GM21423 (cell line): Measurements from ENCODE around the gene TMEM200B.
"Not testable (repeated sequence)": the region's sequence is repeated elsewhere in the genome, so short reads cannot be mapped to it uniquely, and the experiment has no call there.

Experiments used
- ATAC-seq: cut with Tn5 transposase; IDR thresholded peaks from one replicate; pipeline ENCODE4 v1.9.1; 2021; ENCODE audit warnings: mild to moderate bottlenecking, moderate library complexity; ENCODE audit not compliant: unreplicated experiment

The TMEM200B gene

GRCh38 chr1:29123887-29124365 lies at the start of gene TMEM200B:
Gene TMEM200B (minus strand): TSS chr1:29123903. CDS start chr1:29121828, 2,075 bp downstream.
- no peak for ATAC-seq

- ATAC-seq, result no peak
These were observed 48.8 kb upstream of the TMEM200B start for GRCh38 chr1:29172415-29172939.

- ATAC-seq, result no peak
These were observed 47.8 kb upstream of the TMEM200B start for GRCh38 chr1:29171521-29171920.

- ATAC-seq, result no peak
These were observed 47.4 kb upstream of the TMEM200B start for GRCh38 chr1:29171089-29171488.

GRCh38 chr1:29169976-29170375 lies 46.3 kb upstream of the TMEM200B start:
- ATAC-seq, result no peak

- ATAC-seq, result no peak
These were observed 44.2 kb upstream of the TMEM200B start for GRCh38 chr1:29167904-29168303.

- ATAC-seq, result no peak
These were observed 42.7 kb upstream of the TMEM200B start for GRCh38 chr1:29166291-29166878.

GRCh38 chr1:29164588-29164987 lies 40.9 kb upstream of the TMEM200B start:
- no peak for ATAC-seq

GRCh38 chr1:29162476-29163138 lies 38.9 kb upstream of the TMEM200B start:
- ATAC-seq, result no peak

GRCh38 chr1:29162025-29162424 lies 38.3 kb upstream of the TMEM200B start:
- ATAC-seq, result no peak

- ATAC-seq, result no peak
These were observed 36.1 kb upstream of the TMEM200B start for GRCh38 chr1:29159773-29160172.

- ATAC-seq, result no peak
These were observed 33.5 kb upstream of the TMEM200B start for GRCh38 chr1:29157269-29157601.

- no peak for ATAC-seq
These were observed 33.0 kb upstream of the TMEM200B start for GRCh38 chr1:29156543-29157268.

GRCh38 chr1:29152046-29152805 lies 28.5 kb upstream of the TMEM200B start:
- no peak for ATAC-seq

GRCh38 chr1:29150346-29150745 lies 26.6 kb upstream of the TMEM200B start:
- ATAC-seq, result not testable (repeated sequence)

- ATAC-seq, result no peak
These were observed 25.2 kb upstream of the TMEM200B start for GRCh38 chr1:29148656-29149491.

- no peak for ATAC-seq
These were observed 22.2 kb upstream of the TMEM200B start for GRCh38 chr1:29145739-29146437.

GRCh38 chr1:29144178-29144577 lies 20.5 kb upstream of the TMEM200B start:
- ATAC-seq, result no peak

GRCh38 chr1:29142714-29143113 lies 19.0 kb upstream of the TMEM200B start:
- ATAC-seq, result no peak
